Karpas-422 (cell line): ENCODE measurements around the gene OR4E1. TPM values are rescaled to one million over a fixed set of nuclear protein-coding genes. Genes with fewer than 3 reads are reported as not detected.
"Not testable (repeated sequence)": the region's sequence is repeated elsewhere in the genome, so short reads cannot be mapped to it uniquely, and the experiment has no call there.

Experiments used
- DNase-seq: peaks from one replicate; pipeline ENCODE4 v3.0.0-alpha.2; 2015
- H2AFZ ChIP-seq: fragments of 200-600 bp; sonication (generic); 2 replicates; pipeline ENCODE4 v1.6.1; 2014; ENCODE audit warnings: antibody characterized with exemption, low read length, mixed read lengths
- H3K27ac ChIP-seq: fragments of 200-600 bp; sonication (generic); 2 replicates; pipeline ENCODE4 v1.5.1; 2014; ENCODE audit warnings: mild to moderate bottlenecking, low read length, moderate library complexity
- H3K27me3 ChIP-seq: fragments of 200-600 bp; sonication (generic); 2 replicates; pipeline ENCODE4 v1.6.1; 2014; ENCODE audit warnings: low read length, mixed read lengths
- H3K36me3 ChIP-seq: fragments of 200-600 bp; sonication (generic); 2 replicates; pipeline ENCODE4 v1.6.1; 2014; ENCODE audit warnings: low read length, mixed read lengths; ENCODE audit not compliant: insufficient read depth
- H3K4me1 ChIP-seq: fragments of 200-600 bp; sonication (generic); 2 replicates; pipeline ENCODE4 v1.6.1; 2014; ENCODE audit warnings: mild to moderate bottlenecking, low read length, mixed read lengths
- H3K4me2 ChIP-seq: fragments of 200-600 bp; sonication (generic); 2 replicates; pipeline ENCODE4 v1.6.1; 2014; ENCODE audit warnings: low read length, low read depth, mild to moderate bottlenecking; ENCODE audit not compliant: poor library complexity, severe bottlenecking
- H3K4me3 ChIP-seq: fragments of 200-600 bp; sonication (generic); 2 replicates; pipeline ENCODE4 v1.5.1; 2014; ENCODE audit warnings: mild to moderate bottlenecking, antibody characterized with exemption, low read length, mixed read lengths
- H3K79me2 ChIP-seq: fragments of 200-600 bp; sonication (generic); 2 replicates; pipeline ENCODE4 v1.6.1; 2014; ENCODE audit warnings: mild to moderate bottlenecking, low read length, mixed read lengths
- H3K9ac ChIP-seq: fragments of 200-600 bp; sonication (generic); 2 replicates; pipeline ENCODE4 v1.6.0; 2014; ENCODE audit warnings: low read length
- H3K9me2 ChIP-seq: fragments of 200-600 bp; sonication (generic), shearing (Covaris generic); replicated peaks from 2 replicates; pipeline ENCODE4 v1.6.0; 2014; ENCODE audit warnings: mild to moderate bottlenecking, low read length, moderate library complexity; ENCODE audit not compliant: insufficient read depth
- H3K9me3 ChIP-seq: fragments of 300-700, 200-600 bp; sonication (generic); 2 replicates; pipeline ENCODE4 v1.6.1; 2014; ENCODE audit warnings: low read length, mixed read lengths
- H4K20me1 ChIP-seq: fragments of 200-600 bp; sonication (generic); 2 replicates; pipeline ENCODE4 v1.6.1; 2014; ENCODE audit warnings: mild to moderate bottlenecking, antibody characterized with exemption, low read length, low read depth; ENCODE audit not compliant: insufficient read depth
- total RNA-seq: library from RNA; depleted of rRNA; stranded (reverse); fragments of >200 nt; shearing (Covaris generic); gene quantifications from 2 replicates; pipeline ENCODE4 v1.2.3, GENCODE V29; 2014; ENCODE audit warnings: low replicate concordance

Gene OR4E1
- total RNA-seq, 1 experiment from 2014 or later: not detected

DNA sequence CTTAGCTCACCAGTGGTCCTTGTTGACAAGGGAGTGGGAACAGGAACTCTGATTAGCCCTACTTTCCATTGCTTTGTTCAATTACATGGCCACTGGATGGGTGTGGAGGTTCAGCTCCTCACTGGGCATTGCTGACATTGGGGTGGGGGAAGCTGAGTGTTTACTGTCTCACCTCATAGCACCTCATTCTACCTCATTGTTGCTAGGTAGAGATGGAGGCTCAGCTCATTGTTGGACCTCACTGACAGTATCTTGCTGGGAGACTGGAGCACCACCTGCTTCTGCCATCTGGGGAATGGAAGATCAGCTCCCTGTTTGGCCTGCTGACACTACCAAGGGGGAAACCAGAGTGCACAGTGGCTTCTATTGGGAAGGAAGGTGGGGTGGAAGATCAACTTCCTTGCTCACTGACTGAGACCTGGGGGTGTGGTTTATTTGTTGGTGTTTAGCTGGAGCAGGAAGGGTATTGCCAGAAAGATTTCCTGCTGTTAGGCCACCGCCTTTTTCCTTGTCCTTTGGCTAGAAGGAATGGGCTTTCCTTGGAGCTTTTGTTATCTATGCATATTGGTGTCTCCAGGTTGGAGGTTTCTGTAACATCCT is 21.3 kb downstream of the OR4E1 start:
- H3K79me2 ChIP-seq: no peaks in the 10 kb centered on the region
- H3K9ac ChIP-seq: no peak overlapping the region
- H3K9me3 ChIP-seq: no peaks in the 10 kb centered on the region
- H3K27me3 ChIP-seq: no peaks in the 10 kb centered on the region; the same call in 1 of the 2 replicates
- H3K4me2 ChIP-seq: no peak overlapping the region
- no peak overlapping the region for H3K4me3 ChIP-seq
- no peak for DNase-seq
- H2AFZ ChIP-seq: no peak overlapping the region
- no peaks in the 10 kb centered on the region for H3K9me2 ChIP-seq
- no peaks in the 10 kb centered on the region for H4K20me1 ChIP-seq
- no peaks in the 10 kb centered on the region for H3K4me1 ChIP-seq
- no peaks in the 10 kb centered on the region for H3K36me3 ChIP-seq
- no peak overlapping the region for H3K27ac ChIP-seq

DNA sequence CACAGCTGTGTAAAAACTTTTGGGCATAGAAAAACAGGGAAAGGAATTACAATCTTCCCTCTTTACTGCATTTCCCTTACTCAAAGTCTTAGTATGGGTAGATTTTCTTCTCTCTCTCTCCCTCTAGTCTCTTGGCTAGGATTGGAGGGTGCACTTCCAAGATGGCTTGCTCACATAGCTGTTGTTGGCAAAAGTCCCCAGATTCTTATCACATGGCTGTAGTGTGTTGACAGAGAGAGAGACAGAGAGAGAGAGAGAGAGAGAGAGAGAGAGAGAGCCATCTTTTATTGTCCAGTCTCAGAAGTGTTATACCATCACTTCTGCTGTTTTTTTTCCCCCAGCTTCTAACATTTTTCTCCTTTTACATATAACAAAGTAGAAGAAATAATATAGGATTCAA is 26.2 kb downstream of the OR4E1 start:
- no peak overlapping the region for H2AFZ ChIP-seq
- H3K36me3 ChIP-seq: no peaks in the 10 kb centered on the region
- H3K27ac ChIP-seq: no peak overlapping the region
- no peak overlapping the region for H3K4me3 ChIP-seq
- DNase-seq: no peak
- H3K9ac ChIP-seq: no peak overlapping the region
- H3K4me2 ChIP-seq: no peak overlapping the region
- H3K79me2 ChIP-seq: no peaks in the 10 kb centered on the region
- H3K4me1 ChIP-seq: no peaks in the 10 kb centered on the region
- H3K9me2 ChIP-seq: no peaks in the 10 kb centered on the region
- no peaks in the 10 kb centered on the region for H4K20me1 ChIP-seq
- no peaks in the 10 kb centered on the region for H3K9me3 ChIP-seq
- no peaks in the 10 kb centered on the region; the same call in 1 of the 2 replicates for H3K27me3 ChIP-seq

DNA sequence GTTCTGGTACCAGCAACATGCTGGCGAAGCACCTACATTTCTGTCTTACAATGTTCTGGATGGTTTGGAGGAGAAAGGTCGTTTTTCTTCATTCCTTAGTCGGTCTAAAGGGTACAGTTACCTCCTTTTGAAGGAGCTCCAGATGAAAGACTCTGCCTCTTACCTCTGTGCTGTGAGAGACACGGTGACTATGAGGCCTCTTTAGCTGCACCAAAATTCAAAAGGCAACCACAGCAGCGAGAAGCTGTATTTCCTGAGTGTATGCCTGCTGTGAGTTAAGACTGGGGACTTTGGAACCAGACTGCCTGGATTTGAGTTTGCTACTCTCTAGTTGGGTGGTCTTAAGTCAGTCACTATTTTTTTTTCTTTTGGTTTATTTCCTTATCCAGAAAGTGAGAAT is 30.2 kb downstream of the OR4E1 start:
- no peaks in the 10 kb centered on the region for H3K36me3 ChIP-seq
- H3K9ac ChIP-seq: no peak overlapping the region
- no peaks in the 10 kb centered on the region for H4K20me1 ChIP-seq
- H3K9me2 ChIP-seq: no peaks in the 10 kb centered on the region
- no peak for DNase-seq
- no peak overlapping the region for H3K27ac ChIP-seq
- peaks cover 5% of the 10 kb centered on the region; the same call in 1 of the 2 replicates for H3K4me1 ChIP-seq
- no peaks in the 10 kb centered on the region for H3K9me3 ChIP-seq
- H3K4me2 ChIP-seq: no peak overlapping the region
- no peaks in the 10 kb centered on the region for H3K79me2 ChIP-seq
- no peak overlapping the region for H3K4me3 ChIP-seq
- H2AFZ ChIP-seq: no peak overlapping the region
- no peaks in the 10 kb centered on the region for H3K27me3 ChIP-seq

DNA sequence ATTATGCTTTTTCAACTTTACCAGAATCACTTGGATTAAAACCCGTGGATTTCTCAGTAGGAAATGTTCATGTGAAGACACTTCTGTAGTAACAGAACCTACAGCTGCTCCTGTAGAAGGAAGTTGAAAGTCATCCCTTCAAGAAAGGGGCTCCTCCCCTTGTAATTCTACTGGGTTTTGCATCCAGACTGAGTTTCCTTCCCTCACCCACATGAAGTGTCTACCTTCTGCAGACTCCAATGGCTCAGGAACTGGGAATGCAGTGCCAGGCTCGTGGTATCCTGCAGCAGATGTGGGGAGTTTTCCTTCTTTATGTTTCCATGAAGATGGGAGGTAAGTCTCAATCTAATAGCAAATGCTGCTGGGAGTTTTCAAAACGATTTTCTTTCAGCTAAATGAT is 30.9 kb downstream of the OR4E1 start:
- Histone ChIP-seq H3K79me2 (no peaks in the 10 kb centered on the region), H3K4me2 (no peak overlapping the region), H3K9me3 (no peaks in the 10 kb centered on the region), H4K20me1 (no peaks in the 10 kb centered on the region), H3K9ac (no peak overlapping the region), H3K27ac (no peak overlapping the region), H3K4me1 (peaks cover 5% of the 10 kb centered on the region; the same call in 1 of the 2 replicates), H3K27me3 (no peaks in the 10 kb centered on the region), H3K4me3 (no peak overlapping the region), H3K9me2 (no peaks in the 10 kb centered on the region), H3K36me3 (no peaks in the 10 kb centered on the region), H2AFZ (no peak overlapping the region)
- no peak for DNase-seq

DNA sequence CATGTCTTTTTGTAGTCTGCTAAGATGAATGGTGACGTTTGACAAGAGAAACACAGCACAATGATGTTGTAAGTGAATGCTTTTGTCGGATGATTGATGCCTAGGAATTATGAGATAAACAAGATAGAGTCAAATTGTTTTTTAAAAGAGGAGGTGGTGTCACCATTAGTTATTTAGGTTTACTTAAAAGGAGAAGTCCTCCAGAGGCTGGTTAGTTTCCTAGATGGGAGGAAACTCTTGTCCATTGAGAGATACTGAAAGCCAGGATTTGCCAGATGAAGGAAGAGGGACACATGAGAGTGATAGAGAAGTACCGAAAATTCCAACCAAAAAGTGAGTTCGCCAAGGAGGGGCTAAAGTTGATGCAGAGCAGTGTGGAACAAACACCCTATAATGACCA is 38.8 kb downstream of the OR4E1 start, which contains the start of gene OR10G2:
Gene OR10G2 (minus strand): TSS at position 101 of the 400 bp plus-strand sequence. CDS start 98 bp downstream, at position 3.
- H3K27ac ChIP-seq: no peak within 1 kb of the TSS

DNA sequence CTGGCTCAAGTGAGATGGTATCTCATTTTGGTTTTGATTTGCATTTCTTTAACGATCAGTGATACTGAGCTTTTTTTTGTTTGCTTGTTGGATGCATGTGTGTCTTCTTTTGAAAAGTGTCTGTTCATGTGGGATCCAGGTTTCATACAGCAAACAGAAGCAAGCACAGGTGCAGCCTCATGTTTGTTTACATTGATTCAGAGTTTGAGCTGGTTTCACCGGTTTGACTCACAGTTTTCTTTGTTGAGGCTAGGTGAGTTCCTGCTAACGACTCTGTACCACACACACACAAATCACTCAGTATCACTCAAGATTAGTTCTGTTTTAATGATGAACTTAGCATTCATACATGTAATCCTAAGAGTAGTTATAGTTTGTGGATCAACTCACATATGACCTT is 42.5 kb downstream of the OR4E1 start:
- H2AFZ ChIP-seq: no peak overlapping the region
- H4K20me1 ChIP-seq: no peaks in the 10 kb centered on the region
- H3K27ac ChIP-seq: no peak overlapping the region
- H3K9me2 ChIP-seq: no peaks in the 10 kb centered on the region
- no peak for DNase-seq
- no peaks in the 10 kb centered on the region for H3K4me1 ChIP-seq
- no peaks in the 10 kb centered on the region for H3K9me3 ChIP-seq
- no peaks in the 10 kb centered on the region for H3K27me3 ChIP-seq
- no peaks in the 10 kb centered on the region for H3K36me3 ChIP-seq
- no peak overlapping the region for H3K4me2 ChIP-seq
- H3K4me3 ChIP-seq: no peak overlapping the region
- no peaks in the 10 kb centered on the region for H3K79me2 ChIP-seq
- no peak overlapping the region for H3K9ac ChIP-seq

More for the DNA sequence above, 38.8 kb downstream of the OR4E1 start, which contains the start of gene OR10G2:
- Histone ChIP-seq H3K9ac (no peak within 1 kb of the TSS), H3K36me3 (no peaks in the 10 kb centered on the region), H3K4me3 (no peak within 1 kb of the TSS), H3K9me3 (no peaks in the 10 kb centered on the region), H3K9me2 (no peaks in the 10 kb centered on the region), H2AFZ (no peak within 1 kb of the TSS), H3K4me1 (no peaks in the 10 kb centered on the region), H3K27me3 (no peaks in the 10 kb centered on the region), H4K20me1 (no peaks in the 10 kb centered on the region), H3K79me2 (no peaks in the 10 kb centered on the region), H3K4me2 (no peak within 1 kb of the TSS)
- no peak for DNase-seq

DNA sequence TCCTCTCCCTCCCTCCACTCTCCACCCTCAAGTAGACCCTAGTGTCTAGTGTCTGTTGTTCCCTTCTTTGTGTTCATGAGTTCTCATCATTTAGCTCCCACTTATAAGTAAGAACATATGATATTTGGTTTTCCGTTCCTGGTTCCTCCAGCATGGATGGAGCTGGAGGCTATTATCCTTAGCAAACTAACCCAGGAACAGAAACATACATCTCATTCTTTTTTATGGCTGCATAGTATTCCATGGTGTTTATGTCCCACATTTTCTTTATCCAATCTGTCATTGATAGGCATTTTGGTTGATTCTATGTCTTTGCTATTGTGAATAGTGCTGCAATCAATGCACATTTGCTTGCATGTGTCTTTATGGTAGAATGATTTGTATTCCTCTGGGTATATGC is 43.1 kb downstream of the OR4E1 start:
- H3K36me3 ChIP-seq, H3K27ac ChIP-seq, H2AFZ ChIP-seq, H3K9me3 ChIP-seq, H4K20me1 ChIP-seq, H3K9ac ChIP-seq, H3K79me2 ChIP-seq, H3K9me2 ChIP-seq, H3K4me2 ChIP-seq, DNase-seq, H3K4me3 ChIP-seq, H3K4me1 ChIP-seq, H3K27me3 ChIP-seq: not testable (repeated sequence)

DNA sequence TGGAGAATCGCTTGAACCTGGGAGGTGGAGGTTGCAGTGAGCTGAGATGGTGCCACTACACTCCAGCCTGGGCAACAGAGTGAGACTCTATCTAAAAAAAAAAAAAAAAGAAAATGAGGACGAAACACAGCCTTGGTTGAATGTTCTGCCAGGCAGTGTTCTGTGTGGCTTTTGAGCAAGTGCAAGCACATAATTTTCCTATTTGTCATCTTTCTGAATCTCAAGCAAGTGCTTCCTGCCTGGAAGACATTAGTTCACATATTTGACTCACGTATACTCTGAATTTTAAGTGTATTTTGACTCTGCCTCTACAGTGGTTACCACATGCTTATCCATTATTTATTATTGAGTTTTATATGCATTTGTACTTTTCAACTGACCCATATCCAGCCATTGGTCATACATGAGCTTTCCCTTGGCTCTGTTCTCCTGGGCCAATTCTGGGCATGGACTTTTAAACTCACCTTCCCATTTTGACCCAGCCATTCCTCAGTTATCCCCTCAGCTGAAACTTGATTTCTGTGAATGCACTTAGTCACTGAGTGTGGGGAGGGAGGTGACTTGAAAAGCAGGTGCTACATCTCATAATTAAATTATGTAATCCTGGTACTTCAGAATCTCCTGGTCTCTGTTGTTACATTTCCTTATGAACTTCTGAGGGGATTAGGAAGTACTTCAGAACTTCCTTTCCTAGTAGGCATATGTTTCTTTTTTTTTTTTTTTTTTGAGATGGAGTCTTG is 47.0 kb downstream of the OR4E1 start:
- H3K79me2 ChIP-seq: no peaks in the 10 kb centered on the region
- DNase-seq: no peak

More for the DNA sequence above, 47.0 kb downstream of the OR4E1 start:
- no peaks in the 10 kb centered on the region for H3K36me3 ChIP-seq
- no peak overlapping the region for H3K27ac ChIP-seq
- H3K9me2 ChIP-seq: no peaks in the 10 kb centered on the region
- H3K4me3 ChIP-seq: no peak overlapping the region
- H3K4me1 ChIP-seq: no peaks in the 10 kb centered on the region
- no peak overlapping the region for H3K4me2 ChIP-seq
- no peak overlapping the region for H3K9ac ChIP-seq
- no peaks in the 10 kb centered on the region for H4K20me1 ChIP-seq
- H3K27me3 ChIP-seq: no peaks in the 10 kb centered on the region
- no peak overlapping the region for H2AFZ ChIP-seq
- H3K9me3 ChIP-seq: no peaks in the 10 kb centered on the region
